Natural killer cell (primary cell): ENCODE results near the gene APOBEC3G. TPM values are rescaled to one million over a fixed set of nuclear protein-coding genes. Genes with fewer than 3 reads are reported as not detected.

Experiments used
- ATAC-seq, 3 donors: fragments of 150-1000 bp in 2 of 3; fragments of 200-7000 bp in 1 of 3; cut with Tn5 transposase; 1 replicate in 1 of 3; 2 replicates in 2 of 3; pipeline ENCODE4 v1.10.0; 2021; ENCODE audit warnings: mild to moderate bottlenecking in 2 of 3, moderate library complexity in 2 of 3
- DNase-seq, 2 donors: peaks; one replicate each; pipeline versions ENCODE4 v3.0.0 to v3.0.0-alpha.2; 2013 to 2021; ENCODE audit warnings: mixed read lengths in 1 of 2
- H3K27ac ChIP-seq: one replicate; pipeline ENCODE4 v1.5.1; 2013; ENCODE audit warnings: mild to moderate bottlenecking, low read length
- H3K27me3 ChIP-seq: one replicate; pipeline ENCODE4 v1.6.1; 2013; ENCODE audit warnings: low read length; ENCODE audit not compliant: control insufficient read depth, insufficient read depth
- H3K36me3 ChIP-seq: one replicate; pipeline ENCODE4 v1.6.1; 2013; ENCODE audit warnings: low read length; ENCODE audit not compliant: control insufficient read depth, insufficient read depth
- H3K4me1 ChIP-seq: one replicate; pipeline ENCODE4 v1.6.1; 2013; ENCODE audit warnings: low read length; ENCODE audit not compliant: control insufficient read depth, insufficient read depth
- H3K4me3 ChIP-seq: one replicate; pipeline ENCODE4 v1.5.1; 2013; ENCODE audit warnings: low read length
- H3K9me3 ChIP-seq: one replicate; pipeline ENCODE4 v1.6.1; 2013; ENCODE audit warnings: low read length; ENCODE audit not compliant: control insufficient read depth, insufficient read depth
- H3K27ac Mint-ChIP-seq, 2 donors: one replicate each; pipeline ENCODE4 v1.8.0; 2022; ENCODE audit warnings: mild to moderate bottlenecking in 2 of 2, mixed read lengths in 2 of 2, moderate library complexity in 1 of 2
- H3K27me3 Mint-ChIP-seq, 2 donors: one replicate each; pipeline ENCODE4 v1.8.0; 2022; ENCODE audit warnings: low read depth in 2 of 2, mixed read lengths in 2 of 2
- H3K36me3 Mint-ChIP-seq: one replicate; pipeline ENCODE4 v1.8.0; 2022; ENCODE audit warnings: mixed read lengths
- H3K4me1 Mint-ChIP-seq, 2 donors: one replicate each; pipeline ENCODE4 v1.8.0; 2022; ENCODE audit warnings: mixed read lengths in 2 of 2
- H3K4me3 Mint-ChIP-seq: one replicate; pipeline ENCODE4 v1.8.0; 2022; ENCODE audit warnings: mild to moderate bottlenecking, moderate library complexity, mixed read lengths
- H3K9me3 Mint-ChIP-seq, 2 donors: one replicate each; pipeline ENCODE4 v1.8.0; 2022; ENCODE audit warnings: mixed read lengths in 2 of 2
- WGBS: methylation state at CpG from one replicate; pipeline ENCODE4 v1.1.7; 2013; ENCODE audit warnings: missing lambda C conversion rate; ENCODE audit not compliant: insufficient coverage; 5-methylcytosine and 5-hydroxymethylcytosine counted together
- intact Hi-C: fragments of 100-400 bp; cut with micrococcal nuclease; formaldehyde crosslinking; loops from one replicate; pipeline ENCODE4 v1.14.2; 2022
- total RNA-seq, 4 donors: library from RNA; stranded (reverse); fragments of 120-200 nt in 1 of 4; gene quantifications; one replicate each; pipeline versions ENCODE4 v1.2.3 to v1.2.4, GENCODE V29; 2013 to 2022
- TF ChIP-seq, protein P1 (sequence below): fragments of 200-600 bp; IDR thresholded peaks from one replicate; pipeline ENCODE4 v1.8.0; 2022; ENCODE audit warnings: antibody characterized with exemption

APOBEC3G gene
- total RNA-seq, 3 donors from 2014 or later (not counting 1 experiment from before 2014, with no cell fraction given): 168 to 308 (median 237) TPM

DNA sequence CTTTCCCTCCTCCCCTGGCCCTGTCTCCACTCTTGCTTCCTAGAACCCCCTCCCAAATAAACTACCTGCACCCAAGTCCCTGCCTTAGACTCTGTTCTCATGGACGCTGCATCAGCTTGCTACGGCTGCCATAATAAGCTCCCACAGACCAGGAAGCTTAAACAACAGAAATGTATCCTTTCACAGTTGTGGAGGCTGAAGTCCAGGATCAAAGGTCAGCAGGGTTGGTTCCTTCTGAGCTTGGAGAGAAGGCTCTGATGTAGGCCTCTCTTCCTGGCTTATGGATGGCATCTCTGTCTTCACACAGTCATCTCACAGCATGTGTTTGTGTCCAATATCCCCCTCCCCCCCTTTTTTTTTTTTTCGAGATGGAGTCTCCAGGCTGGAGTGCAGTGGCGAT lies 52.0 kb downstream of the APOBEC3G start:
- H3K9me3 Mint-ChIP-seq: no peaks in the 10 kb centered on the region
- H3K4me3 Mint-ChIP-seq: no peak overlapping the region
- no peaks in the 10 kb centered on the region for H3K27me3 ChIP-seq
- no peak overlapping the region for H3K27ac ChIP-seq
- ATAC-seq (no peak), DNase-seq (no peak)
- H3K4me1 ChIP-seq: peaks cover 8% of the 10 kb centered on the region
- H3K36me3 ChIP-seq: peaks cover 13% of the 10 kb centered on the region
- H3K4me1 Mint-ChIP-seq: peaks cover 0 to 13% of the 10 kb centered on the region in 2 donors
- H3K27me3 Mint-ChIP-seq: no peaks in the 10 kb centered on the region
- no peaks in the 10 kb centered on the region for H3K9me3 ChIP-seq
- TF ChIP-seq, protein P1, sequence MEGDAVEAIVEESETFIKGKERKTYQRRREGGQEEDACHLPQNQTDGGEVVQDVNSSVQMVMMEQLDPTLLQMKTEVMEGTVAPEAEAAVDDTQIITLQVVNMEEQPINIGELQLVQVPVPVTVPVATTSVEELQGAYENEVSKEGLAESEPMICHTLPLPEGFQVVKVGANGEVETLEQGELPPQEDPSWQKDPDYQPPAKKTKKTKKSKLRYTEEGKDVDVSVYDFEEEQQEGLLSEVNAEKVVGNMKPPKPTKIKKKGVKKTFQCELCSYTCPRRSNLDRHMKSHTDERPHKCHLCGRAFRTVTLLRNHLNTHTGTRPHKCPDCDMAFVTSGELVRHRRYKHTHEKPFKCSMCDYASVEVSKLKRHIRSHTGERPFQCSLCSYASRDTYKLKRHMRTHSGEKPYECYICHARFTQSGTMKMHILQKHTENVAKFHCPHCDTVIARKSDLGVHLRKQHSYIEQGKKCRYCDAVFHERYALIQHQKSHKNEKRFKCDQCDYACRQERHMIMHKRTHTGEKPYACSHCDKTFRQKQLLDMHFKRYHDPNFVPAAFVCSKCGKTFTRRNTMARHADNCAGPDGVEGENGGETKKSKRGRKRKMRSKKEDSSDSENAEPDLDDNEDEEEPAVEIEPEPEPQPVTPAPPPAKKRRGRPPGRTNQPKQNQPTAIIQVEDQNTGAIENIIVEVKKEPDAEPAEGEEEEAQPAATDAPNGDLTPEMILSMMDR: no peak
- WGBS: 97% methylated on average over 2 of the region's 4 CpGs
- peak overlapping the region in 1 of 2 donors; percentile 11 for H3K27ac Mint-ChIP-seq
- H3K4me3 ChIP-seq: no peak overlapping the region
- intact Hi-C loops: no loop called here
- H3K36me3 Mint-ChIP-seq: no peaks in the 10 kb centered on the region

DNA sequence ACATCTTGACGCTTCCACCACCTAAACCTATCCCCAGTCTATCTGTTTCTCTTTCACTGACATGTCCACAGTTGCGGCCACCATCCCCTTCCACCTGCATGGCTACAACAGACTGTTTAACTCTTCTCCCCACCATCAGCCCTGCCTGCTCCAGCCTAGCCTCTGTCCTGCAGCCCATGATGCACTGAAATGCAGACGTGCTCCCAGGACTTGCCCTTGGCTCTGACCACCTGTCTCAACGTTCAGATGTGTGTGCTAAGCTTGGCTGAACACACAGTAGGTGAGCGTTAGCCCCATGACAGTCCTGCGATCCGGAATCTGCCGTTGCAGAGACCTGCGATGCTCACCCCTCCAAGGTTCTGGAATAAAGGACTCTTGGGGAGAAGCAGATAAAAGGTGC lies 52.7 kb downstream of the APOBEC3G start:
- intact Hi-C loops: no loop called here
- Mint-ChIP-seq H3K4me3 (no peak overlapping the region), H3K27me3 (no peaks in the 10 kb centered on the region), H3K27ac (no peak overlapping the region), H3K4me1 (peaks cover 0 to 13% of the 10 kb centered on the region in 2 donors), H3K9me3 (no peaks in the 10 kb centered on the region), H3K36me3 (no peaks in the 10 kb centered on the region)
- TF ChIP-seq, protein P1: no peak
- no peak overlapping the region for H3K4me3 ChIP-seq
- H3K9me3 ChIP-seq: no peaks in the 10 kb centered on the region
- no peaks in the 10 kb centered on the region for H3K27me3 ChIP-seq
- no peak overlapping the region for H3K27ac ChIP-seq
- ATAC-seq: no peak
- H3K4me1 ChIP-seq: peaks cover 8% of the 10 kb centered on the region
- DNase-seq: no peak
- H3K36me3 ChIP-seq: peaks cover 15% of the 10 kb centered on the region
- WGBS: 91% methylated on average over 9 of the region's 9 CpGs

DNA sequence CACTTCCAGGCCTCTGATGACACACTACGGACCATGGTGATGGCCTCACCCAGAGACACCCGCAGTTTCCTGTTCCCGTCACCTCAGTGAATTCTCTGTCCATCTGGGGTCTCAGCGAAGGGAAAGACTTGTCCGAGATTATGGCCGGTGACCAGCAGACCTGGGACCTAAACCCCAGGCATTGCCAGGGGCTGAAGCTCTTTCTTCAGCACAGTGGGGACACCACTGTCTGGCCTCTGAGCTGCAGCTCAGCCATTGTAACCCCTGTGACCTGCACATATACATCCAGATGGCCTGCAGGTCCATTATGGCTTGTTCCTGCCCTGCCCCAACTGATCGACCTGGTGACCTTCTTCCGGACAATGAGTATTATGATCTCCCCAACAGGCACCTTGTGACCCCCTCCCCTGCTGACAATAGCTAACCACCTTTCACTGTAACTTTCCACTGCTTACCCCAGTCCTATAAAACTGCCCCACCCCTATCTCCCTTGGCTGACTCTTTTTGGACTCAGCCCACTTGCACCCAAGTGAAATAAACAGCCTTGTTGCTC lies 53.2 kb downstream of the APOBEC3G start:
- Mint-ChIP-seq H3K36me3 (no peaks in the 10 kb centered on the region), H3K4me3 (no peak overlapping the region), H3K27ac (no peak overlapping the region), H3K4me1 (peaks cover 0 to 13% of the 10 kb centered on the region in 2 donors), H3K9me3 (no peaks in the 10 kb centered on the region), H3K27me3 (no peaks in the 10 kb centered on the region)
- H3K9me3 ChIP-seq: no peaks in the 10 kb centered on the region
- H3K27ac ChIP-seq: no peak overlapping the region
- WGBS: 89% methylated on average over 8 of the region's 8 CpGs
- ATAC-seq (no peak), DNase-seq (no peak)
- H3K27me3 ChIP-seq: no peaks in the 10 kb centered on the region
- TF ChIP-seq, protein P1: no peak
- no peak overlapping the region for H3K4me3 ChIP-seq
- H3K4me1 ChIP-seq: peaks cover 8% of the 10 kb centered on the region
- H3K36me3 ChIP-seq: peaks cover 15% of the 10 kb centered on the region
- intact Hi-C loops: no loop called here
